PFSK-1 (cell line): ENCODE measurements around the gene RCVRN.

Experiments used
- REST ChIP-seq, 2 experiments: IDR thresholded peaks; 2 replicates each; pipeline versions ENCODE4 v1.6.1 to v1.8.0; 2011 to 2012; ENCODE audit warnings: low read depth in 2 of 2, low read length in 2 of 2, control low read depth in 1 of 2, inconsistent platforms in 1 of 2, mild to moderate bottlenecking in 1 of 2, moderate library complexity in 1 of 2; ENCODE audit not compliant: insufficient read depth in 1 of 2
- TAF1 ChIP-seq: IDR thresholded peaks from 2 replicates; pipeline ENCODE4 v1.6.1; 2012; ENCODE audit warnings: low read length, control low read depth, borderline replicate concordance; ENCODE audit not compliant: insufficient read depth

- TF ChIP-seq REST (IDR thresholded peaks at IDR 0.05; ENCODE audit: insufficient read depth in 1 of 2, low read depth in 2 of 2, low read length in 2 of 2) (no peak), TAF1 (no peak)
These were observed 26.7 kb downstream of the RCVRN start for GRCh38 chr17:9878356-9878755.
